ENCODE data around the gene FASTK.
A peak's percentile ranks its signal among the peaks of the same experiment; 100 is the strongest.

The FASTK gene

DNA sequence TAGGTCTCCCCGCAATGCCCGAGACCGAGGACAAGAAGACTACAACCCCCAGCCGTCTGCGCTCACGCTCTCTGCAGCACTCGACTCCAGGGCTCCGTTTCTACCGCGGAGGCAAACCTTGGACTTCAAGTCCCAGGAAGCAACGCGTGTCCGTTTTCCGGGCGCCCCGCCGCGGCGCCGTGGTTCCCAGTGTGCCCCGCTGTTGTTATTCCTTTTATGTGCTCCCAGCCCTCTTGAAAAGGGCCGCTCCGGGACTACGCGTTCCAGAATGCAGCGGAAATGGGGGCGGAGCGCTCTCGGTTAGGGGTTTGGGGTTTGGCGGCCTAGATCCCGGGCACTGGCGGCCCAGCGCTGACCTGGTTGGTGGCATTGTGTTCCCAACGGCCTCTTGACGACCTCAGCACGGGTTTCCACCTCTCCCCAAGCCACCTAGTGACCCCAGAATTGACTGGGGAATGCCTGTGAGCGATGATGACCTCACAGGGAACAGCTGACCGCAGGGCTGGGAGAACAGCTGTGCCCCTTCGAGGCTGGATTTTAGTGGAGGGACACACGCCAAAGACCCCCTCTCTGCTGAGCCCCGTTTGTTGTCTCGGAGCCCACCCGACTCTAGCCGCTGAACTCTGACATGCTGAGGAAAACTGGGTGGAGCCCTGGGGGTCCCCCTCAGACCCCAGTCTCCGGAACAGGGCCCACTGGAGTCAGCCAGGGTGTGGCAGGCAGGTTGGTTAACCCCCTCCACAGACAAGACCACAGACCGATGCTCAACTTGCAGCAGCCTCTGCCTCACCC, 22.4 kb downstream of the FASTK start:
- Histone ChIP-seq H3K4me3 (ENCODE audit: low read length) (peak overlapping the region; percentile 79), H3K36me3 (ENCODE audit: insufficient read depth, low read length) (peaks cover 2% of the 10 kb centered on the region), H3K9me3 (ENCODE audit: low read length) (no peaks in the 10 kb centered on the region), H3K4me1 (ENCODE audit: insufficient read depth, low read length) (peaks cover 29% of the 10 kb centered on the region), H2AFZ (ENCODE audit: low read depth, low read length) (peak overlapping the region; percentile 11), H3K27me3 (ENCODE audit: insufficient read depth, low read length) (no peaks in the 10 kb centered on the region)

DNA sequence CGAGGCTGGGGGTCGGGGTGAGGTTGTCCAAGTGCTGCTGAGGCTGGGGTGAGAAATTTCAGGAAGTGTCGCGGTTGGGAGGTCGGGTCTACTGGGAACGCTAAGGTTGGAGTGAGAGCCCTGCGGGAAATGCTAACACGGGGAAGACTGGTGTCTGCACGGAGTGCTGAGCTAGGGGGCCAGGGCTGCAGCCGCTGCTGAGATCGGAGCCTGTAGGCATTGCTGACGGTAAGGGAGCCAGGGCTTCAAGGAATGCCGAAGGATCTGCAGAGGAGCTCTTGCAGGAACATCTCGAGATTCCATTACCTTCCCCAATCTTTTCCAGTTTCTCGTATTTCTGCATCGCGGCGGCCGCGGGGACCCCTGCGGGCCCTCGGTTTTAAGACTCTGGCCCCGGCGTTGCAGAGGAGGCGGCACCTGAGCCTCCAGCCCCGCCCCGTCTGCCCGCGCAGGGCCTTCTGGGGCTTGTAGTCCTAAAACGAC, 23.1 kb downstream of the FASTK start, which contains the start of gene CDK5:
Gene CDK5, minus strand, starts transcription at position 392 of the 483 bp plus-strand sequence. Its CDS starts 49 bp downstream, at position 343.
- peak within 1 kb of the TSS; percentile 79 for H3K4me3 ChIP-seq (ENCODE audit: low read length)
- H3K36me3 ChIP-seq (ENCODE audit: insufficient read depth, low read length), result peaks cover 2% of the 10 kb centered on the region
- H3K27me3 ChIP-seq (ENCODE audit: insufficient read depth, low read length), result no peaks in the 10 kb centered on the region
- H3K9me3 ChIP-seq (ENCODE audit: low read length), result no peaks in the 10 kb centered on the region
- peak within 1 kb of the TSS; percentile 11 for H2AFZ ChIP-seq (ENCODE audit: low read depth, low read length)
- H3K4me1 ChIP-seq (ENCODE audit: insufficient read depth, low read length), result peaks cover 29% of the 10 kb centered on the region

DNA sequence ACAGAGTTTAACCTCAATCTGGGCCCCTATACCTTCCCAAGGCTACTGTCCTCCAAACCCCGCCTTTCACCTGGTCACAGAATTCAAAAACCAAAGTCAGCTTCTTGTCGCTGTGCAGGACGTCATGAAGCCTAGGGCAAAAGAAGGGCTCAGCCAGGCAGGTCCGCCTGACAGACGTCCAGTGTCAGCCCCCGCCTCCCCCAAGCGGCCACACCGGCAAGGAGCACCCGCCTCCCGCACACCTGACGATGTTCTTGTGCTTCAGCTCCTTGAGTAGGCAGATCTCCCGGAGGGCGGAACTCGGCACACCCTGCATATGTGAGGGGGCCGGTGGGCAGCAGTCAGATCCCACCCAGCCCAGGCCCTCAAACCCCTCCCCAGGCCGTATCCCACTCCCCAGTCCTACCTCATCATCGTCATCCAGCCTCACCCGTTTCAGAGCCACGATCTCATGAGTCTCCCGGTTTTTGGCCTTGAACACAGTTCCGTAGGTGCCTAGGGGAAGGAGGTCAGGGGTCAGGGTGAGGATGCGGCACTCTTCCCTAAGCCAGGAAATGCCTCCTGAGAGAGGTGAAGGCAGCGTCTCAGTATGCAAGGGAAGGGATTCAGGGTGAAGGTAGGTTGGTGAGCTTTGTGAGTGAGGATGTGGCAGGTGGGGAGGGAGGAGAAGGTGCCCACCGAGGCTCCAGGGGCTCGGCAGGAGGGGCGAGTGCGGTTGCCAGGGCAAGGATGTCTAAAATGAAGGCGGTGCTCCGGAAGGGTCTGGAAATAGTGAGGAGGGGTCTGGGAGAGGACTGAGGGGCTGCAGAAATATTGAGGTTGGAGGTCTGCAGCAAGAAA, 23.7 kb downstream of the FASTK start:
- Histone ChIP-seq H3K27me3 (ENCODE audit: insufficient read depth, low read length) (no peaks in the 10 kb centered on the region), H3K36me3 (ENCODE audit: insufficient read depth, low read length) (peaks cover 2% of the 10 kb centered on the region), H3K4me1 (ENCODE audit: insufficient read depth, low read length) (peaks cover 29% of the 10 kb centered on the region), H2AFZ (ENCODE audit: low read depth, low read length) (no peak overlapping the region), H3K4me3 (ENCODE audit: low read length) (peak overlapping the region; percentile 79), H3K9me3 (ENCODE audit: low read length) (no peaks in the 10 kb centered on the region)

DNA sequence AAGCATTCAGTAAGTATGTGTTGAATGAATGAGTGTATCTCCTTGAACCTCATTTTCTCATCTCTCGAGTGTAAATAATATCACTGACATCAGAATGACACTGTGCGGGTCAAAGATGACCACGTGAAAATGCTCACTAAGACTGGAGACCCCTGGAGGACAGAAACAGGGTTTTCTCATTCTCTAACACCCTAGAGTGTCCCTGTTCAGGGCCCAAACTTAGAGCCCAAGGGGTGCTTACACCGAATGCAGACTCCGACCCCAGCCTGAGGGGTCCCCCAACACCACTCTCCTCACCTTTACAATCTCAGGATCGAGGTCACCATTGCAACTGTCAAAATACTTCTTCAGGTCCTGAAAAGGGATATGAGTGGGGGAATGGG, 24.3 kb downstream of the FASTK start:
- Histone ChIP-seq H3K4me3 (ENCODE audit: low read length) (no peak overlapping the region), H3K4me1 (ENCODE audit: insufficient read depth, low read length) (peaks cover 26% of the 10 kb centered on the region), H3K27me3 (ENCODE audit: insufficient read depth, low read length) (no peaks in the 10 kb centered on the region)

DNA sequence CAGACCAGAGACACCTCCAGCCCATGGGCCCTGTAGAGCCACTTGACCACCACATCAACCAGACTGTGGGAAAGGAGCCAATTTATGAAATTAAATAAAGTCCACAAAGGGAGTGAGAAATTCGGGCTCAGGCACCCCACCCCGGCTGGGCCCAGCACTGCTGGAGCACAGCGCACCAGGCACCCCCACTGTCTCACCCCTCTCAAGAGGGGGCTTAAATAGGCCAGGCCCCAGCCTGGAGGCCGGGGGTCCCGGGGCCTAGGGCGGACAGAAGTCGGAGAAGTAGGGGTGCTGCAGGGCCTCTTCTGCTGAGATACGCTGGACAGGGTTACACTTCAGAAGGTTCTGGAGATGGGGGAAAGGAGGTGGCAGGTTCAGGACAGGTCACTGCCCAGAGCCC, 26.9 kb downstream of the FASTK start:
- Histone ChIP-seq H3K36me3 (ENCODE audit: insufficient read depth, low read length) (peaks cover 2% of the 10 kb centered on the region), H3K9me3 (ENCODE audit: low read length) (no peaks in the 10 kb centered on the region), H3K4me3 (ENCODE audit: low read length) (no peak overlapping the region), H3K4me1 (ENCODE audit: insufficient read depth, low read length) (peaks cover 11% of the 10 kb centered on the region), H2AFZ (ENCODE audit: low read depth, low read length) (no peak overlapping the region), H3K27me3 (ENCODE audit: insufficient read depth, low read length) (no peaks in the 10 kb centered on the region)

More for the DNA sequence above, 24.3 kb downstream of the FASTK start:
- peaks cover 2% of the 10 kb centered on the region for H3K36me3 ChIP-seq (ENCODE audit: insufficient read depth, low read length)
- H2AFZ ChIP-seq (ENCODE audit: low read depth, low read length), result no peak overlapping the region
- H3K9me3 ChIP-seq (ENCODE audit: low read length), result no peaks in the 10 kb centered on the region

DNA sequence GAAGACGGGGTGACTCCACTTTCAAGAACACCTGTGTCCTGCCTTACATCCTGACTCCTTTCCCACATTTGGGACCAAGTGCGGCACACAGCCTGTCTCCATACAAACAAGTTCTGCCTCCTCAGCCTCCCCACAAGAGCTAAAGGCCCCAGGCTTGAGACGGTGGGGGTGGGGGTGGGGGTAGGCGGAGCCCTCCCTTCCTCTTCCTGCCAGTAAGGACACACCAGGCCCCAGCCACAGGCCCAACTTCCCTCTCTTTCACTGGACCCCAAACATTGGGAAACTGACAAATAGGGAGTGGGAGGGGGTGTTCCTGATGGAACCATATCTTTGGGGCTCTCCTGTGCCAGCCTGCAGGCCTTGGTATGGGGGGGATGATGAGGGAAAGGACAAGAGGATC, 27.5 kb downstream of the FASTK start:
- H3K4me1 ChIP-seq (ENCODE audit: insufficient read depth, low read length), result peaks cover 6% of the 10 kb centered on the region
- H2AFZ ChIP-seq (ENCODE audit: low read depth, low read length), result no peak overlapping the region
- no peaks in the 10 kb centered on the region for H3K9me3 ChIP-seq (ENCODE audit: low read length)
- peaks cover 2% of the 10 kb centered on the region for H3K36me3 ChIP-seq (ENCODE audit: insufficient read depth, low read length)
- no peaks in the 10 kb centered on the region for H3K27me3 ChIP-seq (ENCODE audit: insufficient read depth, low read length)
- H3K4me3 ChIP-seq (ENCODE audit: low read length), result no peak overlapping the region

DNA sequence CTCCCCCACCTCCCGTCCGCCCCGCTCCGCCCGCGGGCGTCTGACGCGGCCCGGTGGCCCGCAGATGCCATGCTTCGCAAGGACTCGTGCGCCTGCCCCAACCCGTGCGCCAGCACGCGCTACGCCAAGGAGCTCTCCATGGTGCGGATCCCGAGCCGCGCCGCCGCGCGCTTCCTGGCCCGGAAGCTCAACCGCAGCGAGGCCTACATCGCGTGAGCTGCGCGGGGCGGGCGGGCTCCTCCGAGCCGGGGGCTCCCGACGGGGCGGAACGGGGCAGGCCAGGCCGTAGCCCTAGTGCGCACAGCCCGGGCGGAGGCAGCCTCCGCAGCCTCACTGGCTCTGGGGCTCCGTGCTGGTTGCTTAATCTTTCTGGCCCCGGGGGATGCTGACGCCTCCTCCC, 29.5 kb downstream of the FASTK start:
- Histone ChIP-seq H3K27me3 (ENCODE audit: insufficient read depth, low read length) (no peaks in the 10 kb centered on the region), H3K4me3 (ENCODE audit: low read length) (no peak overlapping the region), H3K4me1 (ENCODE audit: insufficient read depth, low read length) (no peaks in the 10 kb centered on the region), H2AFZ (ENCODE audit: low read depth, low read length) (no peak overlapping the region), H3K9me3 (ENCODE audit: low read length) (no peaks in the 10 kb centered on the region), H3K36me3 (ENCODE audit: insufficient read depth, low read length) (peaks cover 2% of the 10 kb centered on the region)

DNA sequence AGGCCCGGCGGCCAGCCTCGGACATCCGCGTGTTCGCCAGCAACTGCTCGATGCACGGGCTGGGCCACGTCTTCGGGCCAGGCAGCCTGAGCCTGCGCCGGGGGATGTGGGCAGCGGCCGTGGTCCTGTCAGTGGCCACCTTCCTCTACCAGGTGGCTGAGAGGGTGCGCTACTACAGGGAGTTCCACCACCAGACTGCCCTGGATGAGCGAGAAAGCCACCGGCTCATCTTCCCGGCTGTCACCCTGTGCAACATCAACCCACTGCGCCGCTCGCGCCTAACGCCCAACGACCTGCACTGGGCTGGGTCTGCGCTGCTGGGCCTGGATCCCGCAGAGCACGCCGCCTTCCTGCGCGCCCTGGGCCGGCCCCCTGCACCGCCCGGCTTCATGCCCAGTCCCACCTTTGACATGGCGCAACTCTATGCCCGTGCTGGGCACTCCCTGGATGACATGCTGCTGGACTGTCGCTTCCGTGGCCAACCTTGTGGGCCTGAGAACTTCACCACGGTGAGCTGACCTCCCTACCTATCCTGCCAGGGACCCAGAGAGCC, 31.6 kb downstream of the FASTK start:
- no peak overlapping the region for H2AFZ ChIP-seq (ENCODE audit: low read depth, low read length)
- no peak overlapping the region for H3K4me3 ChIP-seq (ENCODE audit: low read length)
- no peaks in the 10 kb centered on the region for H3K4me1 ChIP-seq (ENCODE audit: insufficient read depth, low read length)
- no peaks in the 10 kb centered on the region for H3K9me3 ChIP-seq (ENCODE audit: low read length)
- H3K27me3 ChIP-seq (ENCODE audit: insufficient read depth, low read length), result no peaks in the 10 kb centered on the region
- peaks cover 2% of the 10 kb centered on the region for H3K36me3 ChIP-seq (ENCODE audit: insufficient read depth, low read length)

DNA sequence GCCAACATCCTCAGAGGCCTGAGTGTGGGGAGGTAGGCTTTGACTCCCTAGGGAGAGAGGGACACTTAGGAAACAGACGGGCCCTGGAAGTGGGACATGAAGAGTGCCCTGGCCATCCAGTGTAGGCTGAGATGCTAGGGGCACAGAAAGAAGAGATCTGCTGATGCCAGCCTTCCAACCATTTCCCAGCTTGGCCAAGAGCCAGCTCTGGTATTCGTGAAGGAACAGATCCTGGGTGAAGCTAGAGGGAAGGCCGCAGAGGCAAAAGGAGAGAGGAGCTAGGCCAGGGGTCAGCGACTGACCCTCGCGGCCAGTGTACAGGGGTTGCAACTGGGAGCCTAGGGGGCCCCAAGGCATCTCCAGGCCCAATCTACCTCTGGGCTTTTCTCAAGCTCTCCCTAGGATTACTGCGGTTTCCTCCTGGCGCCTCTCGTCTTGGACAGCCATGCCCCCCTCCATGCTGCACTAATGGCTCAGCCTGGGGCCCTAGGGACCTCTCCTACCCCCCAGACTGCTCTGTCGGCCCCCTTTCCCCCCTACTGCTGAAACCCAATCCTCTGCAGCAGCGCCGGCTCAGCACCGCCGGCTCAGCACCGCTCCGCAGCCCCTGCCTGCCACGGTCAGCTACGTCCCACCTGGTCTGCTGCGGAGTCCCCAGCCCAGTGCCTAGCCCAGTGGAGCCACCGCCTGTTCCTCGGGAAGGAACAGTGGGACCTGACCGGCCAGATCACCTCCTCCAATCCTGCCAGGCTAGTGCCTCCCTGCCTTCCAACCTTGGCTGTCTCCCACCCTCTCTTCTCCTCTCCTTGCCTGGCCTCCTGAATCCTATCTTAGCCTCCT, 32.4 kb downstream of the FASTK start, which contains the start of gene ASIC3:
Gene ASIC3, plus strand, starts transcription at position 556 of the 840 bp plus-strand sequence. CDS start 355 bp downstream, outside the sequence.
- H3K4me3 ChIP-seq (ENCODE audit: low read length), result no peak within 1 kb of the TSS

DNA sequence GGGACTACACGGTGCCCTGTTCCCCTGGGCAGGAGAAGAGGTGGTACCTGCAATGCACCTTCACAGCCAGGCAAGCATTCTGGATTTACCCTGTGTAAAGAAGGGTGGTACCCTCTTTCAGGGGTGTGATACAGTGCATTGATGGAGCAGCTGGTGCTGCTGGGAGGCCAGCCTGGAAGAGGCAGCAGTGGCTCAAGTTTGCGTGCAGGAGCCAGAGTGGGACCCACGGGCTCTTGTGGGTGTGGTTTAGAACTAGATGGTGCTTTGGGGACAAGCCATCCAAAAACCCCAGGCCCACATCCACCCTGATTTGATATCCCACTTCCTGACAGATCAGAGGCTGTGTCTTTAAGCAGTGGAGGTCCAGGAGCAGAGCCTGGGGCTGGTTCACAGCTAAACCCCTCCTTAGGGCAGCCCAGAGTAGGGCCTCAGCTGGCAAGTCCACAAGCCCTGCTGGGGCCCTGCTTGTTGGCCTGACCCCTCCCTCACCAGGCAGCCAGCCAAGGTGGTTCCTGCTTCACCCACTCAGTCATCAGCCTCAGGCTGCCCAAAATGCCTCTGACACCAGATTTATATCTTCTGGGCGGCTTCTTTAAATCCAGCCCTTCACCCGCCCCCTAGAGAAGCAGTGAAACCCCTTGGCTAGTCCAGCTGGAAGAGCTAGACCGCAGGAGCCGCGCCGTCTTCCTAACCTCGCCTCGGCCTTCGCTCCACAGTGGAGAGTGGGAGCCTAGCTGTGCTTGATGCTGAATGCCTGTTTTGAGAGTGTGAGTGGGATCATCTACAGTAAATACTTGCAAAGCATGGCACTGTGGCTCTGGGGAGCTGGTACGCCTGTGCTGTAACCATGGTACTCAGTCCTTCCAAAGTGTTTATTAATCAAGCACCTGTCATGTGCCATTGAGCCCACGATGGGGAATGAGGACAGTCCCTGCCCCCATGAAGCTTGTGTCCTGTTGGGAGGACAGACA, 33.7 kb downstream of the FASTK start:
- H2AFZ ChIP-seq (ENCODE audit: low read depth, low read length), result no peak overlapping the region
- peaks cover 1% of the 10 kb centered on the region for H3K36me3 ChIP-seq (ENCODE audit: insufficient read depth, low read length)
- H3K9me3 ChIP-seq (ENCODE audit: low read length), result no peaks in the 10 kb centered on the region
- no peaks in the 10 kb centered on the region for H3K4me1 ChIP-seq (ENCODE audit: insufficient read depth, low read length)
- H3K4me3 ChIP-seq (ENCODE audit: low read length), result no peak overlapping the region
- no peaks in the 10 kb centered on the region for H3K27me3 ChIP-seq (ENCODE audit: insufficient read depth, low read length)

More for the DNA sequence above, 32.4 kb downstream of the FASTK start, which contains the start of gene ASIC3:
- Histone ChIP-seq H3K36me3 (ENCODE audit: insufficient read depth, low read length) (no peaks in the 10 kb centered on the region), H3K9me3 (ENCODE audit: low read length) (no peaks in the 10 kb centered on the region), H3K27me3 (ENCODE audit: insufficient read depth, low read length) (no peaks in the 10 kb centered on the region), H2AFZ (ENCODE audit: low read depth, low read length) (no peak within 1 kb of the TSS), H3K4me1 (ENCODE audit: insufficient read depth, low read length) (no peaks in the 10 kb centered on the region)

DNA sequence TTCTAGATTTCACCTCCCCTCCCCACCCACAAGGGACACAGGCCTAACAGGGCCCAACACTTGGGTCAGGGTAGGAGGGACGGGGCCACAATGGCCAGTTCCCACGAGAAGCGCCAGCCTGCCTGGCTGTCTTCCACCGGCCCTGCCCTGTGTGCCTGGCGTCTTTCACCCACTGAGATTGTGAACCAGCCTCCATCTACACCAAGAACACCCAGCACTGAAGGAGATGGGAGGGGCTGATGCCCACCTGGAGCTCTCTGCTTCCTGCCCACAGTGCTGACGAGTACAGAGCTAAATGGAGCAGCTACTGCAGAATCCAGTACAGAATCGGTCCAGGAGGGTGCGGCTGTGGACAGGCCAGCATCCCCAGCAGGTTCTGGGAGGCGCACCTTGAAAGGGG, 34.6 kb downstream of the FASTK start:
- H3K27me3 ChIP-seq (ENCODE audit: insufficient read depth, low read length), result no peaks in the 10 kb centered on the region
- H3K36me3 ChIP-seq (ENCODE audit: insufficient read depth, low read length), result peaks cover 4% of the 10 kb centered on the region
- no peaks in the 10 kb centered on the region for H3K9me3 ChIP-seq (ENCODE audit: low read length)
- no peak overlapping the region for H2AFZ ChIP-seq (ENCODE audit: low read depth, low read length)
- H3K4me1 ChIP-seq (ENCODE audit: insufficient read depth, low read length), result no peaks in the 10 kb centered on the region
- no peak overlapping the region for H3K4me3 ChIP-seq (ENCODE audit: low read length)

Data from neuron (in vitro differentiated cells).